Ammon's horn (tissue), 1 donor: ENCODE measurements around the gene SF3B2.
"Not testable (repeated sequence)": the region's sequence is repeated elsewhere in the genome, so short reads cannot be mapped to it uniquely, and the experiment has no call there.

Experiments used
- DNase-seq: peaks from one replicate; pipeline ENCODE4 v3.0.0-alpha.2; 2016; ENCODE audit warnings: low spot score

SF3B2 gene

GRCh38 chr11:66017321-66017720 is 34.8 kb upstream of the SF3B2 start:
- no peak for DNase-seq

- DNase-seq, result no peak
Measured at GRCh38 chr11:66020212-66020611, 32.0 kb upstream of the SF3B2 start.

GRCh38 chr11:66020618-66021357 is 31.4 kb upstream of the SF3B2 start:
- DNase-seq, result no peak

- DNase-seq, result peak; percentile 58
Measured at GRCh38 chr11:66022401-66023185, 29.6 kb upstream of the SF3B2 start.

GRCh38 chr11:66023186-66023440 is 29.1 kb upstream of the SF3B2 start:
- not testable (repeated sequence) for DNase-seq

GRCh38 chr11:66026017-66026529 is 26.1 kb upstream of the SF3B2 start, which contains the start of gene CATSPER1:
TSS of gene CATSPER1 (minus strand) at chr11:66026479. CDS start at chr11:66026379, 100 bp downstream.
- DNase-seq, result no peak

GRCh38 chr11:66032957-66033735 is 19.0 kb upstream of the SF3B2 start:
- no peak for DNase-seq

- no peak for DNase-seq
Measured at GRCh38 chr11:66035653-66036333, 16.4 kb upstream of the SF3B2 start.

GRCh38 chr11:66036334-66036710 is 15.8 kb upstream of the SF3B2 start:
- DNase-seq, result no peak

GRCh38 chr11:66037327-66037726 is 14.8 kb upstream of the SF3B2 start:
- DNase-seq, result no peak

GRCh38 chr11:66039765-66040164 is 12.4 kb upstream of the SF3B2 start:
- no peak for DNase-seq

- no peak for DNase-seq
Measured at GRCh38 chr11:66042227-66042995, 9.8 kb upstream of the SF3B2 start.

- no peak for DNase-seq
Measured at GRCh38 chr11:66042996-66043906, 8.9 kb upstream of the SF3B2 start.

- no peak for DNase-seq
Measured at GRCh38 chr11:66044757-66045156, 7.4 kb upstream of the SF3B2 start.

GRCh38 chr11:66045177-66045639 is 7.0 kb upstream of the SF3B2 start:
- DNase-seq, result peak; percentile 89

- no peak for DNase-seq
Measured at GRCh38 chr11:66046901-66047300, 5.3 kb upstream of the SF3B2 start.

- no peak for DNase-seq
Measured at GRCh38 chr11:66047541-66048365, 4.4 kb upstream of the SF3B2 start.

- DNase-seq, result no peak
Measured at GRCh38 chr11:66048547-66049323, 3.4 kb upstream of the SF3B2 start, which contains the start of gene GAL3ST3. TSS of gene GAL3ST3 (minus strand) at chr11:66049161. CDS start at chr11:66045415, 3,746 bp downstream.
